HK-2 (cell line): ENCODE measurements around the gene LIG3.
"Not testable (repeated sequence)": the region's sequence is repeated elsewhere in the genome, so short reads cannot be mapped to it uniquely, and the experiment has no call there.

Experiments
- DNase-seq: peaks from one replicate; pipeline ENCODE4 v3.0.0-alpha.2; 2018; ENCODE audit not compliant: unreplicated experiment

Gene LIG3

GRCh38 chr17:35041390-35041789 is 61.1 kb downstream of the LIG3 start:
- DNase-seq = no peak

- DNase-seq = no peak
These were observed 63.9 kb downstream of the LIG3 start for GRCh38 chr17:35044181-35044580.

- DNase-seq = not testable (repeated sequence)
These were observed 65.2 kb downstream of the LIG3 start for GRCh38 chr17:35045458-35045979.

- DNase-seq = no peak
These were observed 65.9 kb downstream of the LIG3 start for GRCh38 chr17:35046245-35046644.

GRCh38 chr17:35046740-35047283 is 66.5 kb downstream of the LIG3 start:
- no peak for DNase-seq

- no peak for DNase-seq
These were observed 68.5 kb downstream of the LIG3 start for GRCh38 chr17:35048685-35049379.

- no peak for DNase-seq
These were observed 69.9 kb downstream of the LIG3 start for GRCh38 chr17:35050170-35050569.

- DNase-seq = no peak
These were observed 70.9 kb downstream of the LIG3 start for GRCh38 chr17:35051183-35051578.

GRCh38 chr17:35051579-35052240 is 71.4 kb downstream of the LIG3 start:
- DNase-seq = no peak

GRCh38 chr17:35052241-35052610 is 71.9 kb downstream of the LIG3 start:
- no peak for DNase-seq

- DNase-seq = no peak
These were observed 72.5 kb downstream of the LIG3 start for GRCh38 chr17:35052780-35053179.

GRCh38 chr17:35053204-35053603 is 72.9 kb downstream of the LIG3 start:
- DNase-seq = no peak

- peak; percentile 33 for DNase-seq
These were observed 75.7 kb downstream of the LIG3 start for GRCh38 chr17:35056013-35056412.

GRCh38 chr17:35057332-35057915 is 77.1 kb downstream of the LIG3 start:
- no peak for DNase-seq
